ENCODE measurements around the gene C11orf68. TPM values are rescaled to one million over a fixed set of nuclear protein-coding genes. Genes with fewer than 3 reads are reported as not detected.

The C11orf68 gene
- total RNA-seq, 1 donor from 2014 or later: 83.5 TPM

DNA sequence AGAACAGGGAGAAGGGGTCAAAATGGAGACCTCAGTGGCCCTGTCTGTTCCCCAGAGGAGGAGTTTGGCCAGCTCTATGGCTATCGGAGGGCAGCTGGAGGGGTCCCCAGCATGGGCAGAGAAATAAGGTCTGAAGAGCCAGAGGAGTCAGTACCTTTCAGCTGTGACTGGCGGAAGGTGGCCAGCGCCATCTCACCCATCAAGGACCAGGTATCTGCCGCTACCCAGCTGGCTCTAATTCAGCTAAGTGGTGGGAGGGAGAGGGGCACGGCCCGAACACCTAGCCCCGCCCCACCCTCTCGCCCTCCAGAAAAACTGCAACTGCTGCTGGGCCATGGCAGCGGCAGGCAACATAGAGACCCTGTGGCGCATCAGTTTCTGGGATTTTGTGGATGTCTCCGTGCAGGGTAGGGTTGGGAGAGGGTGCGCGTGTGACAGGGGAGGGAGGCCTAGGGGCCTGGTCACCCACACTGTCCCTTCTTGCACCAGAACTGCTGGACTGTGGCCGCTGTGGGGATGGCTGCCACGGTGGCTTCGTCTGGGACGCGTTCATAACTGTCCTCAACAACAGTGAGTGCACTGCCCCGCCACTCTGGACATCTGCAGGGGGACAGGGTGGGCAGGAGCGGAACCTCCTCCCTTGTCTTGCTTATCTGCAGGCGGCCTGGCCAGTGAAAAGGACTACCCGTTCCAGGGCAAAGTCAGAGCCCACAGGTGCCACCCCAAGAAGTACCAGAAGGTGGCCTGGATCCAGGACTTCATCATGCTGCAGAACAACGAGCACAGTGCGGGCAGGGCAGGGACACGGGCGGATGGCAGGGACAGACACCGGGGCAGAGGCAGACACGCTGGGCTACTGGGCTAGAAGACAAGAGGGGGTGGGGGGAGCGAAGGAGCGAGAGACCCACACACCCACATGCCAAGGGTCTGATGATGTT is 36.5 kb downstream of the C11orf68 start:
- Mint-ChIP-seq H3K4me3 (ENCODE audit: unreplicated experiment) (no peak overlapping the region), H3K27ac (ENCODE audit: unreplicated experiment) (no peak overlapping the region), H3K27me3 (ENCODE audit: unreplicated experiment) (no peaks in the 10 kb centered on the region), H3K9me3 (ENCODE audit: unreplicated experiment) (no peaks in the 10 kb centered on the region), H3K4me1 (ENCODE audit: unreplicated experiment) (peaks cover 16% of the 10 kb centered on the region), H3K36me3 (ENCODE audit: unreplicated experiment) (peaks cover 23% of the 10 kb centered on the region)
- no peak for DNase-seq (ENCODE audit: extremely low spot score, unreplicated experiment)
- no peak for TF ChIP-seq CTCF (IDR thresholded peaks at IDR 0.05)

DNA sequence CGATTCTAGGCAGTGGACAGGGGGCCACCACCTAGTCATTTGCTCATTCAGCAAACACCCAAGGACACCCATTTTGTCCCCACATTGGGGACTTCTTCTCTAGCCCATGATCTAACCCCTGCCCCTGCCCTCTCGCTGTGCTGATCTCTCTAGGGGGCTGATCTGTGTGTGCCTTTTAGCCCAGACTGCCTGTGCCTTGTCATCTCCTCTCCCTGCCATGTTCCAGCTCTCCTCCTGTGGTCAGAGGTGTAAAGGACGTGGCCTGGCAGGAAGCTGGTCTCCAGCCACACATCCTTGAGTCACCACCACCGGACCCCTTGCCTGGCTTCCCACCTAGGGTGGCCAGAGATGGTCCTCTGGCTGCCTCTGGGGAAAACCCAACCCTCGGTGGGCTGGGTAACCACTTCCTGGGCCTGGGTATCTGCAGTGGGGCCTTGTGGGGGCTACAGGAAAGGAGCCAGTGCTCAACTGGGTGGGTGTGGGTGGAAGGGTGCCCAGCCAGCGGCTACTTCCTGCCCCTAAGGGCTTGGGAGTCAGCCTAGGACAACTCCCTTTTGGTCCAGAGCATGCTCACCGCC is 37.9 kb downstream of the C11orf68 start:
- Mint-ChIP-seq H3K4me3 (ENCODE audit: unreplicated experiment) (no peak overlapping the region), H3K9me3 (ENCODE audit: unreplicated experiment) (no peaks in the 10 kb centered on the region), H3K36me3 (ENCODE audit: unreplicated experiment) (peaks cover 18% of the 10 kb centered on the region), H3K27me3 (ENCODE audit: unreplicated experiment) (no peaks in the 10 kb centered on the region), H3K27ac (ENCODE audit: unreplicated experiment) (no peak overlapping the region), H3K4me1 (ENCODE audit: unreplicated experiment) (peaks cover 5% of the 10 kb centered on the region)
- no peak for DNase-seq (ENCODE audit: extremely low spot score, unreplicated experiment)
- TF ChIP-seq CTCF (IDR thresholded peaks at IDR 0.05): no peak

DNA sequence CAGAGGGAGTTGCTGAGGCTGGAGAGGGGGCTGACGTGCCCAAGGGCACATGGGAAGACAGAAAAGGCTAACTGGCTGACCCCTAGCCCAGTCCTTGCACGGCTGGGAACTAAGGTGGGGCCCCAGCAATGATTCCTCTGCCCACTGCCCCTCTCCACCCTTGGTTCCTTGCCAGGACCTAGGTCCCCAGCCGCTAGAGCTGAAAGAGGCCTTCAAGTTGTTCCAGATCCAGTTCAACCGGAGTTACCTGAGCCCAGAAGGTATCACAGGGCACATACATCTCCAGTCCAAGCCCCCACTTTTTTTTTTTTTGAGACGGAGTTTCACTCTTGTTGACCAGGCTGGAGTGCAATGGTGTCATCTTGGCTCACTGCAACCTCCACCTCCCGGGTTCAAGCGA is 38.8 kb downstream of the C11orf68 start:
- no peak for TF ChIP-seq CTCF (IDR thresholded peaks at IDR 0.05)
- no peak overlapping the region for H3K4me3 Mint-ChIP-seq (ENCODE audit: unreplicated experiment)
- DNase-seq (ENCODE audit: extremely low spot score, unreplicated experiment): no peak
- no peaks in the 10 kb centered on the region for H3K27me3 Mint-ChIP-seq (ENCODE audit: unreplicated experiment)
- H3K9me3 Mint-ChIP-seq (ENCODE audit: unreplicated experiment): no peaks in the 10 kb centered on the region
- H3K36me3 Mint-ChIP-seq (ENCODE audit: unreplicated experiment): peaks cover 14% of the 10 kb centered on the region
- H3K27ac Mint-ChIP-seq (ENCODE audit: unreplicated experiment): no peak overlapping the region
- peaks cover 5% of the 10 kb centered on the region for H3K4me1 Mint-ChIP-seq (ENCODE audit: unreplicated experiment)

- Mint-ChIP-seq H3K4me3 (ENCODE audit: unreplicated experiment) (no peak within 1 kb of the TSS), H3K27me3 (ENCODE audit: unreplicated experiment) (no peaks in the 10 kb centered on the region), H3K27ac (ENCODE audit: unreplicated experiment) (peak within 1 kb of the TSS; percentile 23), H3K36me3 (ENCODE audit: unreplicated experiment) (peaks cover 13% of the 10 kb centered on the region), H3K4me1 (ENCODE audit: unreplicated experiment) (peaks cover 3% of the 10 kb centered on the region), H3K9me3 (ENCODE audit: unreplicated experiment) (no peaks in the 10 kb centered on the region)
- no peak for TF ChIP-seq CTCF (IDR thresholded peaks at IDR 0.05)
- no peak for DNase-seq (ENCODE audit: extremely low spot score, unreplicated experiment)
These were observed 39.2 kb downstream of the C11orf68 start, which contains the start of gene CTSW for GRCh38 chr11:65879617-65880016. Gene CTSW (plus strand): TSS chr11:65879837. CDS start chr11:65879855, 18 bp downstream.

All from osteocyte (in vitro differentiated cells).